RKO (cell line): ENCODE measurements around the gene WNT11.
"Not testable (repeated sequence)": the region's sequence is repeated elsewhere in the genome, so short reads cannot be mapped to it uniquely, and the experiment has no call there.

Experiments
- DNase-seq: peaks from one replicate; pipeline ENCODE4 v3.0.0-alpha.2; 2016; ENCODE audit warnings: low spot score

Gene WNT11

DNA sequence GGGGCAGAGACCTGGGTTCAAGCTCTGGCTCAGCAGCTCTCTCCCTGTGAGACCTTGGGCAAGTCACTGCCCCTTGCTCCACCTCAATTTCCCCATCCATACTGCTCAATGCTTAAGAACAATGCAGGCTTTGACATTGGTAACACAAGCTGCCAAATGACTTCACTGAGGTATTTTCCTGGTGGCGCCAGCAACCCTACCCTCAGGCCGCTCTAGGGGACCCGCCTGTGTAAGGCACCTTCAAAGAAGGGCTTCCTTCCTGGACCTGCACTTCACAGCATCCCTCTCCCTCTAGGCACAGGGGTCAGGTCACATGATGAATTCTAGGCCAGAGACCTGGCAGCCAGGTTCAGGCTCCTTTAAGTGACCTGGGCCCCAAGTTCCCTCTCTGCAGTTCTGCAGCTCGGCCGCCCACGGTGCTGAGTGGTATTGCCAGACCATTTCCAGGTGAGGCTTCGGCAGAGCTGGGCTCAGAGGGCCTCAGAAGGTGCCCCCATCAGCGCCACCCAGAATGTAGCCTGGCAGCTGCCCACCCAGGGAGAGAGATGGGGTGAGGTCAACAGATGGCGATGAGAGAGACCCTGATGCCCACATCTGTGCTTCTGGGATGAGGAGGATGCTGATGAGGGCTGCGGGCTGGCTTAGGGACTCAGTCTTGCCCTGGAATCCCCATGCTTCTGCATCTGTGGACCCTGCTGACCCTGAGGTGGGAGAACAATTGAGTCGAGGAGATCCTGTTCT lies 4.5 kb downstream of the WNT11 start:
- no peak for DNase-seq

DNA sequence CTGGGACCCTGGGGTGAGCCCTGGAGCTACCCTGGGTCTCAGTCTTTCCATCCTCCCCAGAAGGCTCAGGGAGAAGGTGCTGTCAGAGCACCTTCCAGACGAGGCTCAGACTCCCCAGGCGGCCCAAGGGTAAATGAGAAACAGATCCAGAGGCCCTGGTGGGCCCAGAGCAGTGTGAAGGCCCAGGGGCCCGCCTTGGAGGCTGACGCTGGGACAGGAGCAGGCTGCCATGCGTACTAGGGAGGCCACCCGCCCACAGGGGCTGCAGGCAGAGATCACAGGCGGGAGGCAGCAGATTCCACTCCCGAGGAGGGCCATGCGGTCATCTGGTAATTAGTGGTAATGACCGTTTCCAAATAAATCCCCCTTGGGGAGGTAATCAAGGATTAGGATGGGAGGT lies 5.2 kb downstream of the WNT11 start:
- DNase-seq: no peak

DNA sequence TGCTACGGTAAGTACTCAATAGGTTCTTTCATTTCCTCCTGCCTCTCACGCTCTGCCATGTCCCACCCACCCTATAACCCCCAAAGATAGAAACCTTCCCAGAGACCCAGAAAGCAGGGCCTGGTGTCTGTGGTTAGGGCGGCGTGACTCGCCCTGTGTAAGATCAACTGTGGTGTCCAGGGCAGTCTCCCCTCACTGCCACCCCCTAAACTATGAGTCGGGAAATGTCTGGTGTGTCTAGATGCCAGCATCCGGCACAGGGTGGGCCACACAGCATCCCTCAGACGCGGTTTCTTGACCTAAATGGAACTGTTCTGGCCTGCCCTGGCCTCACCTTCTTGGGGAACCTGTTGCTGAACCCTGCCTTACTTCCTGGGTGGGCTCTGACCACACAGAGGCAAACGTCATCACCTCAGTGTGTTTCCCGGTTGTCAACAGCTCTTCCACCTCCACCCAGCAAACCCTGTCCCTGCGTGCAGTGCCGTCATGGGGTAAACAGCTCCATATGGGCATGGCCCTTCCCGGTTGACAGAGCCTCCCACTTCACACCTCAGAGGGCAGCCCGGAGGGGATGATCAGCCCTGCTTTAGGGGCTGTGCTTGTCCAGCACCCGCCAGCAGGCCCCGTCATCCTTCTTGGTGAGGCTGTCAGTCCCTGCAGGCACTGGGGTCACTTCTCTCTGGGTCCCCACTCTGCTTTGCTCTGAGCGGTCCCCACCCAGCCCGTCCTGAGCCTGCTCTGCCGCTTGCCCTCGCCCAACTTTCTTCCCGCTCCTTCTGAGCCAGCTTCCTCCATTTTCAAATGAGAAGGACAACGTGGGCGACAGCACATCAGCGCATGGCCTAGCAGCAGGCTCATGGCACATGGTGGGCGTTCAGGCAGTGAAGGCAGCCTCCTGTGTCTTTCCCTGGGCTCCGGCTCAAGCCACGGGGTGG lies 6.0 kb downstream of the WNT11 start:
- DNase-seq: no peak

DNA sequence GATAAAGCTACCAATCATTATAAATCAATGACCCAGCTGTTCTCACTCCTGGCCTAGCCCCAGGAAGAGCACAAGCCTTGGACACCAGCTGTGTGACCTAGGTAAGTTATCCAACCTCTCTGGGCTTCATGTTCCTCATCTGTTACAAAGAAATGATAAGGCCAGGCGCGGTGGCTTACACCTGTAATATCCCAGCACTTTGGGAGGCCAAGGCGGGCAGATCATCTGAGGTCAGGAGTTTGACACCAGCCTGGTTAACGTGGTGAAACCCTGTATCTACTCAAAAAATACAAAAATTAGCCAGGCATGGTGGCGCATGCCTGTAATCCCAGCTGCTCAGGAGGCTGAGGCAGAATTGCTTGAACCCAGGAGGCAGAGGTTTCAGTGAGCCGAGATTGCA lies 7.6 kb downstream of the WNT11 start:
- not testable (repeated sequence) for DNase-seq

DNA sequence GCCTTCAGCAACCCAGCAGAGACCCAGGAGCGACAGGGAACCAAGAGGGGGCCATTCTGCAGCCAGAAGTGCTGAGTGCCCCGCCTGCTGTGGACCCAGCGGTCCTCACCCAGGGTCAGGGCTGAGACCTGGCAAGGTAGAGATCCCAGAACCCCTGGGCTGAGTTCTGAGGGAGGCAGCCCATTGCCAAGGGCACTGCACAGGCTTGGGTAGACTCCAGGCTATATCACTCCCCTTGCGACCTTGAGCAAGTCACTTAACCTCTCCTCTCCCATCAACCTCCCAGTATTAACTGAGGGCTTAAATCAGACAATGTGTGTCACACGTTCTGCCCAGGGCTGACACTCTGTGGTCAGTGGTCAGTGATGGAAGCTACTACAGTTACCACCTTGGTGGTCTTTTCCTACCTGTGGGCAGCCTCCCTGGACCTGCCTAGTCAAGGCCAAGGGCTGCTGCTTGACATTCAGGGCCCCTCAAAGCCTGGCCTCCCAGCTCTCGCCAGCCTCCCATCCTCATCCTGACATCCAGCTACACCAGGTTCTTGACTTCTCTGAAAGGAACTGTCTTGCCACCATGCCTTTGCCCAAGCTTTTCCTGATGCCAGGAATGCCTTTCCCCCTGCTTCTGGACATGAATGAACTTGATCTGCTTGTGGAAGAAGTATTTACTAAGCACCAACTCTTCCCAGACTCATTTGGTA lies 8.2 kb downstream of the WNT11 start:
- DNase-seq: no peak

DNA sequence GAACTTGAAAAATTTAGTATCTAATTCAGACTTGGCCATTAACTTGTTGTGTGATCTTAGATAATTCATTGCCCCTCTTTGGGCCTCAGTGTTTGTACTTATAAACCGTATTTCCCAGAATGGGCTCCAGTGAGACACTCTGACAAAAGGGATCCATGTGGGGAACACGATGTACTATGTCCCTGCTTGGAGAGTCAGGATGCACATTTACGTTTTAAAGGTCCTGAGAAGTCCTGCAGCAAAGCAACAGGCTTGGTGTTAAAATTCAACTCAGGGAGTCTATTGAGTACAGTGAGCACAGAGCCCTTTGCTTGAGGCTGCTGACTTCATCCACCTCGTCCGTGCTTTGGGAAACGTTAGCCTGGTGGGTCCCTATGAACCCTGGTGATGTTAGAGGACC lies 9.0 kb downstream of the WNT11 start:
- DNase-seq: no peak

DNA sequence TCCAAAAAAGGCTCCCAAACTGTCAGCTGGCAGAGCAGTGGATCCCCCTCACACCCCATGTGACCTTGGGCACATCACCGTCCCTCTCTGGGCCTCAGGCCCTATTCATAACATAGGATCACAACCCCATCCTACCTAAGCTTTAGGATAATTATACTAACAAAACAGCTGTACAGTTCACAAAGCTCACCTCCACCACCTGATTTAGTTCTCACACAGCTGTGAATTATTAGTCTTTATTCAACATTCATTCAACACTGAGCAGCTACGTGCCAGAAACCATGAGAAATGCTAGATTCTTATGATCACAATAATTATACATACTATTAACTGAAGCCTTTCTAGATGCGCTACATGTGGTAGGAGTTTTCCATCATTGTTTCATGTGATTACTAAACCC lies 9.5 kb downstream of the WNT11 start:
- DNase-seq: no peak

DNA sequence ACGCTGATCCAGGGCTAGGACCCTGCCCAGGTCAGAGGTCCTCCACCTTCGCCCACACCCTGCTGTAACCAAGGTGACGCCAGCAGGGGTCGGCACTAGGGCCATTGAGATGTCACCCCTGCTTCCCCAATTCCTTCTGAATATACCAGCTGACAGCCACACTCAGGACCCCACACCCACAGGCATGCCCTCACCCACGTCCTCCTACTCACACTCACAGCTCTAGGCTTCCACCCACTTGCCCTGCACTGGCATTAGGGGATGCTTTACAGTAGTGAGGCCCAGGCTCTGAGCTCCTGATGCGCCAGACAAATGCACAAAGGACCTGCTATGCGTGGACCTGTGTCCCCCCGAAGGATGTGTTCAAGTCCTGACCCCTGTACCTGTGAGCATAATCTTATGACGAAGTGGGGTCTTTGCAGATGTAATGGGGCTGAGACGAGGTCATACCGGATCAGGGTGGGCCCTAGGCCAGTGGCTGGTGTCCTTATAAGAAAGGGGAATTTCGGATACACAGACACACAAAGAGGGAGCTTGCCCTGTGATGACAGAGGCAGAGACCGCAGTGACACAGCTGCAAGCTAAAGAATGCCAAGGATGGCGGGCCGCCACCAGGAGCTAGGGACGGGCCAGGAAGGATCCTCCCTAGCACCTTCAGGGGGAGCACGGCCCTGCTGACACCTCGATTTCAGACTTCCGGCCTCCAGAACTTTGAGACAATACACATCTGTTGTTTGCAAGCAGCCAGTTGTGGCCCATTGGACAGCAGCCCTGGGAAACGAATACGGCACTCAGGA lies 11.2 kb downstream of the WNT11 start:
- DNase-seq: no peak

DNA sequence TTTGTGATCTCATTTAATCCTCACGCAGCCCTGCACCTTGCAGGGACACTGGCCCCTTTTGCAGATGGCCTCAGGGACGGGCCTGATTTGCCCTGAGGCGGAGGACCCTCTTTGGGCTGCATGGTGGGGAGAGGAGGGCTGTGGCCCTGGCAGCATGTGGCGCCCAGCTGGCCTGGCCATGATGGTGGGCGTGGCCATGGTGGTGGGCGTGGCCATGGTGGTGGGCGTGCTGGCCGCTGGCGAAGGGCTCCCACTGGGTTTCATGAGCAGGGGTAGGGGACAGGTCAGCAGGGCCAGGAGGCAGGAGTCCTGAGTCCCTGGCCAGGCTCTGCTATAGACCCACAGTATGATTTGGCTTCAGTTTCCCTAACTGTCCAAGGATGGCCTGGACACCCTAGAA lies 13.1 kb downstream of the WNT11 start:
- DNase-seq: no peak

DNA sequence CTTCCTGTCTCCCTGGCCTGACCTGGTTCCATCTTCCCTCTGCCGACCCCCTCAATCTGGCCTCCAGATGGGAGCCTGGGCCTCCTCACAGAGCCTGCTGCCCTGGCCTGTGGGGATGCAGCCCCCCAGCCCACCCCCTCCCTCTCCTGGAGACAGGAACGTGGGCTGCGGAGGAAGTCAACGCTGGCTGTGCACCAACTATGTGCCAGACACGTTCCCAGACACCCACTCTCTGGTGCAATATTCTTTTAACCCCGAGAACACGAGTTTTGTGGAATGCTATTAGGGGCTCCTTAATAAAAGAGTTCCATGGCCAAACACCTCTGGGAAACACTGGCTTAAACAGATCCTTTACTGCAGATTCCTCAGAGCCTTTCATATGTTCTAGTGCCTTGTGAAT lies 15.9 kb downstream of the WNT11 start:
- no peak for DNase-seq

DNA sequence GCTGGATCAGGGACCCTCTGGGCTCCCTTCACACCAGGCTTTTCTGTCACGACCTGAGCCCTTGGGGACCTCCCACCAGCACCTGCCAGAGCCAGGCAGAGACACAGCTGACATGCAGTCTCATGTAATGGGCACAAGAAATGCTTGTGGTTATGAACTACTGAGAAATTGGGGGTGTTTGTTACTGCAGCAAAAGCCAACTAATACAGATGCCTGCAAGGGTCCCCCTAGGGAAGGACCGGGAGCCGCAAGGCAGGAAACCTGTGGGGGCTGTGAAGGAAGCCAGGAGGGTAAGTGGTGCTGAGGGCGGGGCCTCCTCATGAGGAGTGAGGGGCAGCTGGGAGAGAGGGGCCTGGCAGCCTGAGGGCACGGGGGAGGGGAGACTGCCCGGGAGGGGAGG lies 16.6 kb downstream of the WNT11 start:
- no peak for DNase-seq

DNA sequence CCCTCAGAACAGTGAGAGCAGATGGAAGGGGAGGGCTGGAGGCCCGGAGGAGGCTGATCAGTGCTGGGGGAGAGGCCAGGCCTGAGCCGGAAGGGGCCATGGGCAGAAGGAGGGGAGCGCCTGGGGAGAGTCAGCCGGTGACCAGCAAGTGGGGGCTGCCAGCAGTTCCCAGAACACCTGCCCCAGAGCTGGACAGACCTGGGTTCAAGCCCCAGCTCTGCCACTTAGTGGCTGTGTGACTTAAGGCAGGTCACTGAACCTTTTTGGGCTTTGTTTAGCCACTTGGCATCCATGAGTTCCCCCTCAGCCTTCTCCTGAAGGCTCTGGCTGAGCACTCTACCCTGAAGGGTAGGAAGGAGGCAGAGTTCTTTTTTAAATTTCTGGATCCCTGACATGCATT lies 17.4 kb downstream of the WNT11 start:
- no peak for DNase-seq

DNA sequence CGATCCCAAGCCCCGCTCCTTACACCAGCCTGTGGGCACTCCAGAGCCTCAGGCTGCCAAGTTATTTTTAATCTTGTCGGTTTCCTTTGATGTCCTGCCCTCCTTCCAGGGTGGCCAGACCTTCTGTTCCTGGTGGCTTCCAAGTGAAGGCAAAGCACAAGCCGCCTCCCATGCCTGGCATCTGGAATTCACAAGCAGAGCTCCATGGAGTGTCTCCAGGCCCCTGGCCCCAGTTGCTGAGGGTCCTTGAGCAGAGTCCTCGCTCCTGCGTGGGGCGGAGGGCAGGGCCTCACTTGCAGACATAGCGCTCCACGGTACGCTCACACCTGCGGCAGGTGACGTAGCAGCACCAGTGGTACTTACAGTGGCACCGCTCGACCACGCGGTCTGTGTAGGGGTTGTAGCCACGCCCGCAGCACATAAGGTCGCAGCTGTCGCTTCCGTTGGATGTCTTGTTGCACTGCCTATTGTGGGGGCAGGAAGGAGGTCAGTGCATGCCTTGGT lies 19.5 kb downstream of the WNT11 start:
- no peak for DNase-seq

DNA sequence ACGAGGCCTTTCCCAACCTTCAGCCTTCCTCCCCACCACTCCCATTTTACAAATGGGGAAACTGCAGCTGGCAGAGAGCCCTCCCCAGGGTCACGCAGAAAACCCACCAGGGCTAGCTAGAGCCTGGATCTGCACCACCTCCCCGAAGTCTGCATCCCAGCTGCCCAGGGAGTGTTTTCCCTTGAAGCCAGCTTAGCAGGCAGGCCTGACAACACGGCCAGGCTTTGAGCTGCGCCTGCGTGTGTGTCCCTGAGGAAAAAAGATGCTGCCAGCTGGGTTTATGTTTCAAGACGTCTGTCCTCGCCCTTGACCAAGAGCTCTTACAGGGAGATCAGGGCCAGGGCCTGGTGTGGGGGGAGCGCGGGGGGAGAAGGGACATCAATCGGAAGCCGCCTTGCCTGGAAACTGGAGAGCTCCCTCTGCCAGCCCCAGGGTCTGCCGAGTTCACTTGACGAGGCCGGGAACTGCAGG lies 20.3 kb downstream of the WNT11 start:
- DNase-seq: no peak

DNA sequence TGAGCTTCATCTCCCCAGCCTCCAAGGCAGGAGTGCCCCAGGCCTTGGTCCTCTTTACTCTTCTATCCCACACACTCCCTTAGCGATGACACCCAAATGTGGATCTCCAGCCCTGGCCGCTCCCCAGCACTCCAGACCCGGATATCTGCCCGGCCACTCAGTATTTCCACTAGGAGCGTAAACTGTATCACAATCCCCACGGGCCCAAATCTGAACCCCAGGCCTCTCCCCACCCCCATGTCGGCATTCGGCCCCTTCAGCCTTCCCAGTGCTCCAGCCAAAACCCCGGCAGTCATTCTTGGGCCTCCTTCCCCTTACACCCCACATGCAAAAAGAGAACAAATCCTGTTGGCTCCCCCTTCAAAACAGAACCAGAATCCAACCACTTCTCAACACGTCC lies 20.8 kb downstream of the WNT11 start:
- no peak for DNase-seq

DNA sequence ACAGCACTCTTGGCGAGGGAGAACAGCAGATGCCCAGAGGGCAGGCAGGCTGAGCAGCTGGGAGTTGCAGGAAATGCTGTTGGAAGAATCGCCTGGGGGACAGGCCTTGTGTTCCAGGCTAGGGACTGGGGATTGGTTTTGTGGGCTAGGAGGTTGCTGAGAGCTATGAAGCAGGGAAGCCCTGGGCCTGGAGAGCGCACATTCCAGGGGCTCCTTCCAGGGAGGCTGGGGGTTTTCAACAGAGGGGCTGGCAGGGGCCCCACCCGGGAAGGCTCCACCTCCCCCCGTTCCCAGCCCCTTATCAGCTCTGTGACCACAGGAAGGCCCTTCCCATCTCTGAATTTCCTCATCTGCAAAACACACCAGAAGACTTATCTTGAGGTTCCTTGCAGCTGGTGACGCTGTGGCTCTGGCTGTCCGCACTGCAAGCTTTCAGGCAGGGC lies 21.7 kb downstream of the WNT11 start:
- DNase-seq: no peak

DNA sequence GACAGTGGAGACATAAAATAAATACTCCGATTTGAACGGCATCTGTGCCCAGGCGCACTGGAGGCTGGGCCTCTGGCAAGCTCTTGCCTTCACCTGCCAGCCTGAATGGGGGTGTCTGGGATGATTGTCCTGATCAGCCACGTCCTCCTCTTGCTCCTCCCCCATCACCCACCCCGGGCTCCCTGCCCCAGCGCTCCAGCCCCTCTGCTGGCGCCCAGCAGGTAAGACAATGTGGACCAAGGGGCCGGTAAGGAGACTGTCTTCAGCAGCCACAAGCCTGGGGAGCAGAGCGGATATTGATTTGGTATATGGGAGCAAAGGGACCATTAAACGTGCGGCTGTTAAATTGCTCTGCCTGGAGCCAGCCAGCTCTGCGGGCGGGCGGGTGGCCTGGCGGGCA lies 24.9 kb downstream of the WNT11 start:
- DNase-seq: no peak

DNA sequence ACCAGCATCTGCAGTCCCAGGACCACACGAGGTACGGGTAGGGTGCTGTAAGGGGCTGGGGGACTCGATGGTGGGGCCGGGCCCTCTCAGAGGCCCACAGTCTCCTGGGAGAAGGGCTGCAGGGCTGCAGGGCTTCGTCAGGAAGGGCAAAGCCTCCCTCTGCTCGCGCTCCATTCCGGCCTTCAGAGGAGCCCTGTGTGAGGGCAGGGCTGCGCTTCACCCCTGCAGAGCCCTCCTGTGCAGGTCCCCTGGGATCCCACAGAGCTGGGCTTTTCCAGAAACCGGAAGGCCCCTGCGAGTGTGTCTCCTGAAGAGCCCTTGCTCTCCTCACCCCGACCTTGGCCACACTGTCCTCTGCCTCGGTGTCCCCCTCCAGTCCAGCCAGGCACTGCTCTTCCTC lies 27.2 kb downstream of the WNT11 start:
- no peak for DNase-seq

DNA sequence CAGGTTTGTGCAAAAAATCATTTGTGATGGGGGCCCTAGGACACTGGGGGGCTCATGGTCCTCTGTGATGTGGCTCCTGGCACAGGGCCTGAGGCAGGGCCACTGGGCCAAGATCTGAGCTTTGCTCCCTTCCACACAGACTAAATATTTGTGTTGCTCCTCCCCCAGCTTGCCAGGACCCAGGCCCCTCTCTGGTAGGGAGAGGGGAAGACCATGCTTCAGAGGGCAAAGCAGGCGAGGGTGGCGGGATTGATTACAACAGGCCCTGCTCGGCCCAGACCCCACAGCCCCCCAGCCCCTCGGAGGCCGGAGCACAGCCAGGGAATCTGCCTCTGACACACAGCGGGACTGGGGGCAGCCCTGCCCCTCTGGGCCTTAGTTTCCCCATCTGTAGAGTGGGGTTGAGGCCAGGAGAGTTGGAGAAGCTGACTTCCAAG lies 29.0 kb downstream of the WNT11 start:
- no peak for DNase-seq

DNA sequence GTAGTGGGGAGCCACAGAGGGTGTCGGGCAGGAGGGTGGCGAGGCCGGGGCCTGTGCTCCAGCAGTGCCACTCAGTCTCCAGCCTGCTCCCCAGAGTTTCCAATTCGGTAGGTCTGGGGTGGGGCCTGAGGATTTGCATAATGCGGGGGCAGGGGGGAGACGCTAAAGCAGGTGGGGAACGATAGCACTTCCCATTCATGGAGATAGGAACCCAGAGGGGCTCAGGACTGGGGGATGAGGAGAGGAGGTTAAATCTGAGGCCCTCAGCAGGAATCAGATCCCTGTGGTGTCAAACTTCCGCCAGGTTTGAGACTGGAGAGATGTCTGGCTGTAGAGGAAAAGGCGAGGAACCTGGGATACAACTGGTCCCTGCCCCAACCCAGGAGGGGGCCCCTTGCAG lies 29.8 kb downstream of the WNT11 start:
- DNase-seq: no peak

DNA sequence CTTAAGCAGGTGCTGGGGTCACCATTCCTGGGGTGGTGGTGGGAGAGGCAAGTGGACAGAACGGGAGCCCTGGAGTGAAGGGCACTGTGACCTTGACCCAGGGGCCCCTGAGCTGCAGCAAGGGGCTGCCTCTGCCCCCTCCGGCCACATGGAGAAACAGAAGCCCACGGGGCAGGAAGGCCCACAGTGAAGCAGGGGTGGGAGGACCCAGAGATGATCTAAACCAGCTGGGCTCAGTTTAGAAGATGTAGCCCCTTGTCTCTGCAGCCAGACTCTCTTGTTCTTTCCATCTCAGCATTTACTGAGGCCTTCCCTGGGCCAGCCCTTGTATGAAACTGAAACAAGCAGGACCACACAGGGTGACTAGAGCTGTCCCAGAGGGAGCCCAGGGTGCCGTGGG lies 30.5 kb downstream of the WNT11 start:
- no peak for DNase-seq

DNA sequence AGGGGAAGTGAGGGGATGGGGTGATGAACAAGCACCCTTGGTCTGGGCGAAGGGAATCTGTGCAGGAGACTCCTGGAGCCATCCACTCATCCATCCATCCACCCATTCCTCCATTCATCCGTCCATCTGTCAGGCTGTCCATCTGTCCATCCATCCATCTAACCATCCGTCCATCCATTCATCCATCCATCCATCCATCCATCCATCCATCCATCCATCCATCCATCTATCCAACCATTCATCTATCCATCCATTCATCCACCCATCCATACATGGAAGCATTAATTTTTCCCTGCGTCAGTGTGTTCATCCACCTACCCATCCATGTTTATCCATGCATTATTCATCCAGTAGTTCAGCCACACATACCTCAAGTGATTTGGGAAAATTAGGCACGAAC lies 32.0 kb downstream of the WNT11 start:
- DNase-seq: no peak
